Spleen (tissue), 7 donors: ENCODE results near the gene SEMA7A.

Experiments
- CTCF ChIP-seq, 11 experiments: fragments of 200-600 bp in 7 of 11; fragments of 450-650 bp in 4 of 11; sonication (generic) in 4 of 11; IDR thresholded peaks in 8 of 11; conservative IDR thresholded peaks in 3 of 11; 1 replicate in 7 of 11; 2 replicates in 4 of 11; pipeline versions ENCODE4 v1.4.0 to v1.8.0; 2016 to 2021; ENCODE audit warnings: antibody characterized with exemption in 11 of 11, inconsistent platforms in 4 of 11, mild to moderate bottlenecking in 1 of 11
- POLR2A ChIP-seq, 3 donors: fragments of 450-650 bp; IDR thresholded peaks; one replicate each; pipeline ENCODE4 v1.5.1; 2017; ENCODE audit warnings: antibody characterized with exemption in 3 of 3, mild to moderate bottlenecking in 1 of 3
- POLR2AphosphoS5 ChIP-seq, 3 donors: sonication (generic); formaldehyde crosslinking; IDR thresholded peaks; one replicate each; pipeline ENCODE4 v1.5.1; 2017; ENCODE audit warnings: antibody characterized with exemption in 3 of 3
- donor health status: DM: no; HTN: no; CAD: no; lungs with moderate emphysema.
- donor health status: DM: no; HTN: no; CAD: no.
- donor health status: DM: no; HTN: no; CAD: no.

GRCh38 chr15:74432968-74433591 is 678 bp downstream of the SEMA7A start:
- TF ChIP-seq CTCF (IDR thresholded peaks at IDR 0.05 in 8 of 11, conservative IDR thresholded peaks at IDR 0.05 in 3 of 11) (no peak), POLR2A (IDR thresholded peaks at IDR 0.05) (no peak), POLR2AphosphoS5 (IDR thresholded peaks at IDR 0.05) (no peak)
